CD4-positive, alpha-beta T cell treated with Interleukin-12 subunit alpha and Interleukin-12 subunit beta, for 1 hour (primary cell): ENCODE measurements around the gene TNNT1.

ENCODE experiments used
- DNase-seq: peaks from one replicate; pipeline ENCODE4 v3.0.0-alpha.2; 2020

TNNT1 gene

GRCh38 chr19:55087542-55087901, 61.5 kb downstream of the TNNT1 start:
- DNase-seq, result no peak

- peak; percentile 65 for DNase-seq
Observed at GRCh38 chr19:55086730-55087541, 62.1 kb downstream of the TNNT1 start.

- DNase-seq, result no peak
Observed at GRCh38 chr19:55085923-55086715, 62.9 kb downstream of the TNNT1 start.

- no peak for DNase-seq
Observed at GRCh38 chr19:55084416-55084815, 64.6 kb downstream of the TNNT1 start.

- DNase-seq, result no peak
Observed at GRCh38 chr19:55083004-55083850, 65.8 kb downstream of the TNNT1 start.
